Measurements from ENCODE around the gene HNRNPR.

DNA sequence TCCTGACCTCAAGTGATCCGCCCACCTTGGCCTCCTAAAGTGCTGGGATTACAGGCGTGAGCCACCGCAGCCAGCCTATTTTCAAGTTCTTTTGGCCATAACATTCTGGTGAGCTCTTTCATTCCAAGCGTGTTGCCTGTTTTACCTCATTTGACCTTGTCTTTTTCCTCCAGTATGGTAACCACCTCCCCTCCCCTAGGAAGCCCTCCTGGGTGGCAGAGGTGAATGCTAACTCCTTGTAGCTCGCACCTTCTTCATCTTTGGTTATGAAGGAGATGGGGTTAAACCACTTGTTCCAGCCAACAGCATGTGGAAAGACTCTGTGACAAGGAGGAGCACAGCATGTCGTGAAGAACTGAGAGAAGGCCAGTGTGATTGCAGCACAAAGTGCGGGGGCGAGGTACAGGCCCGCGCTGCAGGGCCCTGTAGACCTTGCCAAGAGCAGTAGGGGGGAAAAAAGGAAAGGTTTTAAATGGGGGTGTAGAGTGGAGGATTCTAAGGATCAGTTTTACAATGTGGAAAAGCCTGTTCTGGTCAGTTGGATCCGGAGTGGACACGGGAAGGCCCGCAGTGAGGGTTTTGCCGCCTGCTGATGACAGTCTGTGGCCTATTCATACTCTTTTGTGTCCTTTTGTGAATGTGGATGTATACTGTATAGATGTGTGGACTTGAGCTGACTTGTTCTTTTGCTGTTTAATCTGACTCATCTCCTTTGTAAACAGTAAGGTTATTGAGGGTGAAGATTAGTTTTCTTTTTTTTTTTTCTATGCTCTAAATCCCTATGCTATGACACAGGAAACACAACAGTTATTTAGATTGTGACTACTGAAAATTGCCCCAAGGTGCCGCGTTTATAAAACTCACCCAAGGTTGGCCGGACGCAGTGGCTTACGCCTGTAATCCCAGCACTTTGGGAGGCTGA is 33.1 kb upstream of the HNRNPR start:
- TF ChIP-seq, protein P1, sequence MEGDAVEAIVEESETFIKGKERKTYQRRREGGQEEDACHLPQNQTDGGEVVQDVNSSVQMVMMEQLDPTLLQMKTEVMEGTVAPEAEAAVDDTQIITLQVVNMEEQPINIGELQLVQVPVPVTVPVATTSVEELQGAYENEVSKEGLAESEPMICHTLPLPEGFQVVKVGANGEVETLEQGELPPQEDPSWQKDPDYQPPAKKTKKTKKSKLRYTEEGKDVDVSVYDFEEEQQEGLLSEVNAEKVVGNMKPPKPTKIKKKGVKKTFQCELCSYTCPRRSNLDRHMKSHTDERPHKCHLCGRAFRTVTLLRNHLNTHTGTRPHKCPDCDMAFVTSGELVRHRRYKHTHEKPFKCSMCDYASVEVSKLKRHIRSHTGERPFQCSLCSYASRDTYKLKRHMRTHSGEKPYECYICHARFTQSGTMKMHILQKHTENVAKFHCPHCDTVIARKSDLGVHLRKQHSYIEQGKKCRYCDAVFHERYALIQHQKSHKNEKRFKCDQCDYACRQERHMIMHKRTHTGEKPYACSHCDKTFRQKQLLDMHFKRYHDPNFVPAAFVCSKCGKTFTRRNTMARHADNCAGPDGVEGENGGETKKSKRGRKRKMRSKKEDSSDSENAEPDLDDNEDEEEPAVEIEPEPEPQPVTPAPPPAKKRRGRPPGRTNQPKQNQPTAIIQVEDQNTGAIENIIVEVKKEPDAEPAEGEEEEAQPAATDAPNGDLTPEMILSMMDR (IDR thresholded peaks at IDR 0.05; ENCODE audit: low read length), result no peak
- TF ChIP-seq EZH2 (IDR thresholded peaks at IDR 0.05; ENCODE audit: borderline replicate concordance, low read length), result no peak
